Cardiac septum (tissue), 1 donor: ENCODE data around the gene HIP1. TPM values are rescaled to one million over a fixed set of nuclear protein-coding genes. Genes with fewer than 3 reads are reported as not detected.
"Not testable (repeated sequence)": the region's sequence is repeated elsewhere in the genome, so short reads cannot be mapped to it uniquely, and the experiment has no call there.

Experiments
- DNase-seq: peaks from one replicate; pipeline ENCODE4 v3.0.0-alpha.2; 2020; ENCODE audit warnings: low spot score
- intact Hi-C: fragments of 100-400 bp; cut with DNase I; formaldehyde crosslinking; loops from one replicate; pipeline ENCODE4 v1.14.0; 2022
- total RNA-seq: library from RNA; stranded (reverse); fragmentation: NEBNext Ultra II Directional; extraction: Animal tissue kit (Norgen Biotek cat#: 25700); gene quantifications from one replicate; pipeline ENCODE4 v1.2.1, GENCODE V29; 2021
- donor health status: DM: no; HTN: no; CAD: no.

Gene HIP1
- total RNA-seq, 1 donor from 2014 or later = 24.7 TPM

DNA sequence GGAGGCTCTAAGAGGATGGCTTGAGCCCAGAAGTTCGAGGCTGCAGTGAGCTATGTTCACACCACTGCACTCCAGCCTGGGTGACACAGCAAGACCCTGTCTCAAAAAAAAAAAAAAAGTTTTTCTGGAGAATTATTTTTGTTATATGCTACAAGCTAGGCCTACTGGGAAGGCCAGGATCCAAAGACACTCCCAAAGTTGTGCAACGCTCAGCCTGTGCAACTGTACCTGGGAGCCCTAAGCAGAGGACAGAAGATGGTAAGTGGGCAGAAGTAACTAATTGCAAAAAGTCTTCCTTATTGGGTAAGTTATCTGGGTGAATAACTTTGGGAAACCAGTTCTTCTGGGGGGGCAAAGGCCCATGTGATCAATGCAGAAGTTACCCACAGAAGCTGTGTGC, 17.3 kb downstream of the HIP1 start:
- DNase-seq = no peak
- intact Hi-C loops = no loop called here

GRCh38 chr7:75719626-75720025, 19.1 kb downstream of the HIP1 start:
- DNase-seq = no peak
- intact Hi-C loops = no loop called here

- no peak for DNase-seq
- intact Hi-C loops = no loop called here
Measured at GRCh38 chr7:75718390-75719031, 20.2 kb downstream of the HIP1 start.

DNA sequence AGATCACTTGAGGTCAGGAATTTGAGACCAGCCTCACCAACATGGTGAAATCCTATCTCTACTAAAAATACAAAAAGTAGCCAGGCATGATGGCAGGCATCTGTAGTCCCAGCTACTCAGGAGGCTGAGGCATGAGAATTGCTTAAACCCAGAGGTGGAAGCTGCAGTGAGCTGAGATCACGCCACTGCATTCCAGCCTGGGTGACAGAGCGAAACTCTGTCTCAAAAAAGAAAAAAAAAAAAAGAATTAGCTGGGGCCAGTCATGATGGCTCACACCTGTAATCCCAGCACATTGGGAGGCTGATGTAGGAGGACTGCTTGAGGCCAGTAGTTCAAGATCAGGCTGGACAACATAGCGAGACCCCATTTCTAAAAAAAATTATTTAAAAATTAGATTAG, 21.0 kb downstream of the HIP1 start:
- intact Hi-C loops, DNase-seq: not testable (repeated sequence)

DNA sequence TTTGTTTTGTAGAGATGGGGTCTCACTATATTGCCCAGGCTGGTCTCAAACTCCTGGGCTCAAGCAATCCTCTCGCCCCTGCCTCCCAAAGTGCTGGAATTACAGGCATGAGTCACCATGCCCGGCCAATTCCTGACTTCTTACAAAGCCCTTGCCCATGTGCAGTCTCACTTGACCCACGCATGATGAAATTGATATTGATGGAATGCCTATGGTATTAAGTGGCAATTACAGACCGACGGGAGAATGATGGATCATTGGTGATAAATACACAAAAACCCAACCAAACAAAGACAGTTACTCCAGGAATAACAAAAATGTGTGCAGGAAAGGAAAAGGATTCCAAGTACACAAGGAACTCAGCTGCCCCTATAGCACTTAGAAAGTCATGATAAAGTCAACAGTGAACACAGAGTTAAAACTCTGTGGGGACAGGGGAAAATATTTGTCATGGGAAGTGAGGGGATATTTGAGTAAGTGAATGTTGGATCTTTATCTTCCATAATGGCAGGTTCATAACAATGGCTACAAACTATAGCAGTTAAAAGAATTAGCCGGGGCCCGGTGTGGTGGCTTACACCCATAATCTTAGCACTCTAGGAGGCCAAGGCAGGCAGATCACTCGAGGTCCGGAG, 21.6 kb downstream of the HIP1 start:
- intact Hi-C loops = no loop called here
- no peak for DNase-seq

- intact Hi-C loops = no loop called here
- no peak for DNase-seq
Measured at GRCh38 chr7:75715864-75716263, 22.9 kb downstream of the HIP1 start.

DNA sequence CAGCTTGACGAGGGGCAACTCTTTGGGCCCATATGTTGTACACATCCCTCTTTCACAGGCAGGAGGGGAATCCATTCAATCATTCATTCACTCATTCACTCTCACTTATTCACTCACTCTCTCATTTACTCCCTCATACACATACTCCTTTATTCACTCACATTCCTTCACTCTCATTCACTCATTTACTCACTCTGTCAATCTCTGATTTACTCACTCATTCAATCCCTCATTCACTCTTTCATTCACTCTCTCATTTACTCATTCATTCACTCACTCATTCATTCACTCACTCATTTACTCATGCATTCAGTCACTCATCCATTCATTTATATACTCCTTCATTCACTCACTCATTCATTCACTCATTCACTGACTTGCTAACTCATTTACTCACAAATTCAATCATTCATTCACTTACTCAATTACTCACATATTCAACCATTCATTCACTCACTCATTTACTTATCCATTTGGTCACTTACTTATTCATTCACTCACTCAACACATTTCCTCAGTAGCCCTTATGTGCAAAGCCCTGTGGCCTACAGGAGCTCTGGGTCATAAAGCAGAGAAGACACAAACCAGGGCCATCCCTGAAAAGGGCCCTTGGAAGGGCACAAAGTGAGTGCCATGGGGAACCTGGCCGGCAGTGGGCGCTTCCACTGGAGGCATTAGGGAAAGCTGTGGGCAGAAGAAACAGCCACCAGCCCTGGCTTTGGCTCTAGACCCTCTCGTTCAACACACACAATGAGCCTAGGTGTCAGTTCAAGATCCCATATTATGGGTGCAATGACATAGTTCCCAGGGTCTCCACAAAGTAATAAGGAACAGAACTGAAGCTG, 26.0 kb downstream of the HIP1 start:
- intact Hi-C loops = loop anchor here (2.0 kb wide), 1 partner anchor 26 kb away; the partner anchor contains the start of gene HIP1
- DNase-seq = no peak

DNA sequence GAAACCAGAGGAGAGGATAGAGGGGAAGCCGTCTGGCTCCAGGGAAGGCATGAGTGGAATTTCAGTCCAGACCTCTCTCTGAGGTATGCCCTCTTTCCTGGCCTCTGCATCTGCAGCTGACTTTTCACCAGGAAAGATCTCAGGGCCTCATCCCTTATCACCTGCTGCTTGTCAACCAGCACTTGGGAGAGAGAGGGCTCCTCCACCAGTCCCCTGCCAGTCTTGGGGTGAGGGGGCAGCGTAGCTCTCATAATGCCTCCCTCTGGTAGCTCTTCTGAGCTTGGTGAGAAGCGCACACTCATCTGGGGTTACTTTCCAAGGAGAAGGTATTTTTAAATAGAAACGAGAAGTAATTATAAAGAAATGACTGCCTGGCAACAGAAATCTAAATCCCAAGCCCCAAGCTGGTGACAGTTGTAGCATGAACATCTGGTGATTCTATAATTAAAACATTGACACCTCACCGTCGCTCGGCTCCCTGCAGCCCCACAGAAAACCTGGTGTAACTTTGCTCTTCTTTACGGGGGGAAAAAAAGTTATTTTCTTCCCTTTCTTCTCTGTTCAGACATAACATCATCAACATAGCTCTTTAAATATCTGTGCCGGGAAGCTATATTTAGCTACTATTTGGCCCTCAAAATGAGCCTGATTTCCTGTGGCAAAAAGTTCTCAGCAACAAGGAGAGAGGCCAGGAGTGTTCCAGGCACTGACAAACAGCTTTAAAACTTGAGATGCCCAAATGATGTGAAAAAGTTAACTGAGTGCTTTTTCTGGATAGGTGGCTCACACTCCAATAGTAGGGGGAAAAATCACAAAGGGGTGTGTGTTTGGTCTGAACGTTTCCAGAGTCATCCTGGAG, 26.9 kb downstream of the HIP1 start:
- no peak for DNase-seq
- intact Hi-C loops = loop anchor here (2.0 kb wide), 1 partner anchor 27 kb away; the partner anchor contains the start of gene HIP1

DNA sequence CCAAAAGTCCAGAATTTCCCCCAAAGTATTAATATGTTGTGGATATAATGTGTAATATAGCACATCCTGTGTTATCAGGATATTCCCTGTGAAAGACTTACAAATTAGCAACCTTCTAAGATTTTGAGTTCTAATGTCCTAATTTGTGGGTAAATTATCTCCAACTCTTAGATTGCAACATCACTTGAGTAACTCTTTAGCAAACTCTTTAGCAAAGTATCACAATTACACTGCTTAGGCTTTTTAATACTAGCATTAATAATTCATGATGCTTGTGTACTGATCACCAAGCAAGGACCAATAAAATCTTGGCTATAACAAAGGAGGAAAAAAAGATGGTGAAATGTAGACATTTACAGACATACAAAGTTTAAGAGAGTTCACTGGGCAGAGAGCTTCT, 27.7 kb downstream of the HIP1 start:
- DNase-seq = no peak
- intact Hi-C loops = no loop called here

DNA sequence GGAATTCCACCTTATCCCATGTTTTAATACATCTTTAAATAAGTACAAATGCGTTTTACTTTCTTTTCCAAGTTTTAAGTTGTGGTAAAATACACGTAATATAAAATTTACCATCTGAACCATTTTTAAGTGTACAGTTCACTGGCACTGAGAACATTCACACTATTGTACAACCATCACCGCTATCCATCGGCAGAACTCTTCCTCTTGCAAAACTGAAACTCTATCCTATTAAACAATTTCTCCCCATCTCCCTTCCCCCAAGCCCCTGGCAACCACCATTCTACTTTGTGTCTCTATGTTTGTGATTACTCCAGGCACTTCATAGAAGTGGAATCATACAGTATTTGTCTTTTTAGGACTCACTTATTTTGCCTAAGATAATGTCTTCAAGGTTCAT, 33.8 kb downstream of the HIP1 start:
- intact Hi-C loops = no loop called here
- DNase-seq = no peak

GRCh38 chr7:75702515-75702914, 36.2 kb downstream of the HIP1 start:
- intact Hi-C loops = no loop called here
- DNase-seq = no peak

DNA sequence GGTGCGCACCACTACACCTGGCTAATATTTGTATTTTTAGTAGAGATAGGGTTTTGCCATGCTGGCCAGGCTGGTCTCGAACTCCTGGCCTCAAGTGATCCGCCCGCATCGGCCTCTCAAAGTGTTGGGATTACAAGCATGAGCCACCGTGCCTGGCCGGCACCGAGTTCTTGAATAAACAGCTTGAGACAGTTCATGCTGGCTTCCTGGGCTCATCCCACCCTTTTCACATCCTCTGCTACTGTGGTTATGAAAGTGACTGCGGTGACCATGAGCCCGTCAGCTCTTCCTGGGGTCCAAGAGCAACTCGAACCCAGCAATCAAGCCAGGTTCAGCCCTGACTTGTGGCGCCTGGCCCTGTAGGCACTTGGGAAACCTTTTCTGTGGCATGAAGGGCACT, 38.7 kb downstream of the HIP1 start:
- intact Hi-C loops = no loop called here

DNA sequence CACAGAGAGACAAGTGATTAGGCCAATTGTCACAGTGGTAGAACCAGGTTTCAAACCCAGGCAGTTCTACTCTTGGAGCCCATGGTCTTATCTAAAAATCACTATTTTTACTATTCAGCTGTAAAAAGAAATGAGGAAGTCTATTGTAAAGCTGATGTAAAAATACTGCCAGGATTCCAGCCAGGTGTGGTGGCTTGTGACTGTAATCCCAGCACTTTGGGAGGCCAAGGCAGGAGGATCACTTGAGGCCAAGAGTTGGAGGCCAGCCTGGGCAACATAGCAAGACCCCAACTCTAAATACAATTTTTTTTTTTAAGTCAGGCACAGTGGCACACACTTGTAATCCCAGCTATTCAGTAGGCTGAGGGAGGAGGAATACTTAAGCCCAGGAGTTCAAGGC, 40.4 kb downstream of the HIP1 start:
- DNase-seq = peak; percentile 39
- intact Hi-C loops = no loop called here

More for the DNA sequence above, 38.7 kb downstream of the HIP1 start:
- DNase-seq = no peak

DNA sequence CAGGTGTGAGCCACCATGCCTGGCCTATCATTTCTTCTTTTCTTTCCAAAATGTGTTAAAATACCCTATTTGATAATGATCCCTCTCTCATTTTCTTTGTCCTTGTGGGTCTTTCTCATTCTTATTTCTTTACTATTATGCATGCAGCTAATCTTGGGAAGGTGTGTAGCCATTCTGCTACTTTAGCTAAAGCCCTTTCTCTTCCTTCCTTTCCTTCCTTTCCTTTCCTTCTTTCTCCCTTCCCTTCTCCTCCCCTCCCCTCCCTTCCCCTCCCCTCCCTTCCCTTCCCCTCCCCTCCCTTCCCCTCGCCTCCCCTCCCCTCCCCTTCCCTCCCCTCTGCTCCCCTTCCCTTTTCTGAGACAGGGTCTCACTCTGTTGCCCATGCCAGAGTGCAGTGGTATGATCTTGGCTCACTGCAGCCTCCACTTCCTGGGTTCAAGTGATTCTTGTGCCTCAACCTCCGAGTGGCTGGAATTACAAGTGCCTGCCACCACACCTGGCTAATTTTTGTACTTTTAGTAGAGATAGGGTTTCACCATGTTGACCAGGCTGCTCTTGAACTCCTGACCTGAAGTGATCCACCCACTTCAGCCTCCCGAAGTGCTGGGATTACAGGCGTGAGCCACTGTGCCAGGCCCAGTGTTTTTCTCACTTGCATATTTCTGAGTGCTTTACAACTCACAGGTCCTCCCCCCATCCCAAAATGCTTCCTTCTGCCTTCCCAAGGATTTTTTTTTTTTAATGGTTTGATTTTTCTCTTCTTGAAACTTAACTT, 42.3 kb downstream of the HIP1 start:
- DNase-seq = no peak
- intact Hi-C loops = no loop called here

DNA sequence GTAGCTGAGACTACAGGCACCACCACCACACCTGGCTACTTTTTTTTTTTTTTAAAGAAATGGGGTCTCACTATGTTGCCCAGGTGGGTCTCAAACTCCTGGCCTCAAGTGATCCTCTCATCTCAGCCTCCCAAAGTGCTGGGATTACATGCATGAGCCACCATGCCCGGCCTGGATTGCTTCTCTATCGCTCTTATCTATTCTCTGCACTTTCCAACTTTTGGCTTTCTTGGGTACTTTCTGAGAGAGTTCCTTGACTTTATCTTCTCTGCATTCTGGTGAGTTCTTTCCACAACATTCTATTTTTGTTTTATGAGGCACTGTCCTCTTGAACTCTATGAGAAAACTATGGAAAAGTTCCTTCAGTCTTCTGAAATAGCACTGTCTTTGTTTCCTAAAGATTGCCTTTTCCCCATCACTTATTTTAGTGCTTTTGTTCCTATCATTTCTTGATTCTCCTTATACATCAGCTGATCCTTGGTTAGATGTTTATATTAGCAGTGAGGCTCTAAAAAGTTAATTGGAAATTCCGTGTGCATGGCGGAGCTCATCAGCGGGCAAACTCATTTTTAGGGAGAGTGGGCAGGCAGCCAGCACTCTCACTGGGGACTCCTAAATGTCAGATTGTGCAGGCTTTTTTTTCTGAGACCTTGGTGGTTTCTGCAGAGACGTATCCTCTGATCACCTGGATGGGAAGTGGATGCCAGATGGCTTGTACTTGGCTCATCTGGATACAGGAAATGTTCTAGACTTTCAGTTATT, 43.9 kb downstream of the HIP1 start:
- DNase-seq = peak; percentile 15
- intact Hi-C loops = no loop called here

DNA sequence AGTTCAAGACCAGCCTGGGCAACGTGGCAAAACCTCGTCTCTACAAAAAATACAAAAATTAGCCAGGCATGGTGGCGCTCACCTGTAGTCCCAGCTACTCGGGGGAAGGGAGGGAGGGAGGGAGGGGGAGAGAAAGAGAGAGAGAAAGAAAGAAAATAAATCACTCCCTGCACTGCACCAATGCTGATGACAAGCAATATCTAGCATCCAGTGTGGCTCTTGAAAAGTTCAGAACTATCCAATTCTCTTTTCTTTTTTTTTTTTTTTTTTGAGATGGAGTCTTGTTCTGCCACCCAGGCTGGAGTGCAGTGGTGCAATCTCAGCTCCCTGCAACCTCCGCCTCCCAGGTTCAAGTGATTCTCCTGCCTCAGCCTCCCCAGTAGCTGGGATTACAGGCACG, 45.1 kb downstream of the HIP1 start:
- intact Hi-C loops, DNase-seq: not testable (repeated sequence)

DNA sequence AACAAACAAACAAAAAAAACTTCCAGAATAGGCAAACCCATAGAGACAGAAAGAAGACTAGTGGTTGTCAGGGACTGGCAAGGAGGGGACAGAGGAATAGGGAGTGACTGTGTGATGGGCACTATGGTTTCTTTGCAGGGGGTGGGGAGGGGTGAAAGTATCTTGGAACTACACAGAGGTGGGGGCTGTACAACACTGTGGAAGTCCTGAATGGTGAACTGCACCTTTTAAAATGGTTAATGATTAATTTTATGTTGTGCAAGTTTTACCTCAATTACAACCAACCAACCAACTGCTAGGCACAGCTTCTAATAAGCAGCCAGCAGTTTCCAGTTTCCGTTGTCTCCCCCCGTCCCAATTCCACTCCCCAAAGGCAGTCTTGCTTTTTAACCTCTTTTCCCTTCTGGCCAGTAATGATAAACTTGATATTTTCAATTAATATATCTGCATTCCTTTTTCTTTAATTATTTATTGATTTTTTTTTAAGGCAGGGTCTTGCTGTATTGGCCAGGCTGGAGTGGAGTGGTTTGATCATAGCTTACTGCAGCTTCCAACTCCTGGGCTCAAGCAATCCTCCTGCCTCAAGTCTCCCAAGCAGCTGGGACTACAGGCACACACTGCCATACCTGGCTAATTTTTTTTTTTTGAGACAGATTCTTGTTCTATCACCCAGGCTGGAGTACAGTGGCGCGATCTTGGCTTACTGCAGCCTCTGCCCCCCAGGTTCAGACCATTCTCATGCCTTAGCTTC, 46.8 kb downstream of the HIP1 start:
- peak; percentile 62 for DNase-seq
- intact Hi-C loops = no loop called here

- intact Hi-C loops = no loop called here
- no peak for DNase-seq
Measured at GRCh38 chr7:75690121-75690523, 48.6 kb downstream of the HIP1 start.
